NB4 (cell line): ENCODE measurements around the gene S100A9.

ENCODE experiments used
- CTCF ChIP-seq: IDR thresholded peaks from one replicate; pipeline ENCODE4 v1.5.1; 2012; ENCODE audit warnings: low read depth, low read length
- MAX ChIP-seq: IDR thresholded peaks from 2 replicates; pipeline ENCODE4 v1.6.1; 2011; ENCODE audit warnings: low read depth, low read length
- POLR2A ChIP-seq: IDR thresholded peaks from 2 replicates; pipeline ENCODE4 v1.6.1; 2011; ENCODE audit warnings: mild to moderate bottlenecking; ENCODE audit not compliant: insufficient read length; ENCODE audit errors: extremely low read depth

GRCh38 chr1:153360190-153360589 is 2.5 kb downstream of the S100A9 start:
- TF ChIP-seq CTCF (no peak), POLR2A (no peak), MAX (no peak)
